Endothelial cell (in vitro differentiated cells): ENCODE data around the gene RSPO3. TPM values are rescaled to one million over a fixed set of nuclear protein-coding genes. Genes with fewer than 3 reads are reported as not detected.

ENCODE experiments used
- DNase-seq: peaks from one replicate; pipeline ENCODE4 v3.0.0; 2021; ENCODE audit warnings: low spot score
- H3K27ac Mint-ChIP-seq: one replicate; pipeline ENCODE4 v1.8.0; 2021; ENCODE audit warnings: mixed read lengths, inconsistent platforms; ENCODE audit not compliant: unreplicated experiment
- H3K27me3 Mint-ChIP-seq: one replicate; pipeline ENCODE4 v1.8.0; 2021; ENCODE audit warnings: mild to moderate bottlenecking, moderate library complexity, mixed read lengths, inconsistent platforms; ENCODE audit not compliant: unreplicated experiment
- H3K36me3 Mint-ChIP-seq: one replicate; pipeline ENCODE4 v1.8.0; 2021; ENCODE audit warnings: mild to moderate bottlenecking, low read depth, mixed read lengths, inconsistent platforms; ENCODE audit not compliant: unreplicated experiment
- H3K4me1 Mint-ChIP-seq: one replicate; pipeline ENCODE4 v1.8.0; 2021; ENCODE audit warnings: mild to moderate bottlenecking, mixed read lengths, inconsistent platforms; ENCODE audit not compliant: unreplicated experiment
- H3K4me3 Mint-ChIP-seq: one replicate; pipeline ENCODE4 v1.8.0; 2021; ENCODE audit warnings: mild to moderate bottlenecking, mixed read lengths, inconsistent platforms; ENCODE audit not compliant: unreplicated experiment
- H3K9me3 Mint-ChIP-seq: one replicate; pipeline ENCODE4 v1.8.0; 2021; ENCODE audit warnings: mixed read lengths, inconsistent platforms; ENCODE audit not compliant: unreplicated experiment
- total RNA-seq: library from RNA; stranded (reverse); fragmentation: NEBNext Ultra II Directional; extraction: Animal tissue kit (Norgen Biotek cat#: 25700); gene quantifications from one replicate; pipeline ENCODE4 v1.2.1, GENCODE V29; 2021; ENCODE audit not compliant: unreplicated experiment
- TF ChIP-seq, protein P1 (sequence below): fragments of 200-600 bp; sonication (generic); IDR thresholded peaks from one replicate; pipeline ENCODE4 v1.5.0; 2021; ENCODE audit warnings: antibody characterized with exemption; ENCODE audit not compliant: unreplicated experiment

Gene RSPO3
- total RNA-seq, 1 donor from 2014 or later = 0.59 TPM

DNA sequence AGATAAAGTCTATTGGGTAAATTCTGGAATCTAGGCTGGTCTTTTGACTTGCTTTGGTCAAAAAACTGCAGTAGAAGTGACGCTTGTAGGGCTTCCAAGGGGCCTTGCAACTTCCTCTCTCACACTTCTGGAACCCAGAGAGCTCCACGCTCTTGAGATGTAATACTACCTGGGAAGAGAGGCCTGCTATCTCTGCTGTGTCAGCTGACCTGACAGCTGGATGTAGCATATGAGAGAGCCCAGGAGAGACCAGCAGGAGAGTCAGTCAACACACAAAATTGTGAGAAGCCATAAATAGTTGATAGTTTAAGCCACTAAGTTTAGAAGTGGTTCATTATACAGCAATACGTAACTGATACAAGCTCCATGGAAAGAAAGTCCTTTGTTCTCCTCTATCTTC lies 7.8 kb upstream of the RSPO3 start:
- no peak overlapping the region for H3K27ac Mint-ChIP-seq

DNA sequence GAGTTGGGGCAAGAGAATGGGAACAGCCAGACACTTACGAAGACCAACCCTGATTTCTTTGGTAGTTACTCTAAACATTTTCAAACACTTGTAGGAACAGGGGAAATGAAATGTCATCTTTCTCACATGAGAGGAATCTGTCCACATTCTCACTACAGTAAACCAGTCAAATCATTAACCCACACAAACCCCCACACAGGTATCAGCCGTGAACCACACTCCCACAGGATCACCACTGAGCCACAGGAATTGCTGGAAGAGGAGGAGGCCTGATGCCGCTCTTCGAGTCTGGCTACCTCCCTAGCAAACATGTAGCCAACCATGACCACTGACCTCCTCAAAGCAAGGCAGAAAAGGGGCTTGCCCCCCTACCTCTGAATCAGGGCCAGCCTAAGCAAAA lies 6.9 kb upstream of the RSPO3 start:
- H3K27me3 Mint-ChIP-seq = no peaks in the 10 kb centered on the region
- TF ChIP-seq, protein P1, sequence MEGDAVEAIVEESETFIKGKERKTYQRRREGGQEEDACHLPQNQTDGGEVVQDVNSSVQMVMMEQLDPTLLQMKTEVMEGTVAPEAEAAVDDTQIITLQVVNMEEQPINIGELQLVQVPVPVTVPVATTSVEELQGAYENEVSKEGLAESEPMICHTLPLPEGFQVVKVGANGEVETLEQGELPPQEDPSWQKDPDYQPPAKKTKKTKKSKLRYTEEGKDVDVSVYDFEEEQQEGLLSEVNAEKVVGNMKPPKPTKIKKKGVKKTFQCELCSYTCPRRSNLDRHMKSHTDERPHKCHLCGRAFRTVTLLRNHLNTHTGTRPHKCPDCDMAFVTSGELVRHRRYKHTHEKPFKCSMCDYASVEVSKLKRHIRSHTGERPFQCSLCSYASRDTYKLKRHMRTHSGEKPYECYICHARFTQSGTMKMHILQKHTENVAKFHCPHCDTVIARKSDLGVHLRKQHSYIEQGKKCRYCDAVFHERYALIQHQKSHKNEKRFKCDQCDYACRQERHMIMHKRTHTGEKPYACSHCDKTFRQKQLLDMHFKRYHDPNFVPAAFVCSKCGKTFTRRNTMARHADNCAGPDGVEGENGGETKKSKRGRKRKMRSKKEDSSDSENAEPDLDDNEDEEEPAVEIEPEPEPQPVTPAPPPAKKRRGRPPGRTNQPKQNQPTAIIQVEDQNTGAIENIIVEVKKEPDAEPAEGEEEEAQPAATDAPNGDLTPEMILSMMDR = no peak

More for the DNA sequence above, 7.8 kb upstream of the RSPO3 start:
- H3K27me3 Mint-ChIP-seq = no peaks in the 10 kb centered on the region
- no peak overlapping the region for H3K4me3 Mint-ChIP-seq
- no peaks in the 10 kb centered on the region for H3K36me3 Mint-ChIP-seq
- TF ChIP-seq, protein P1 = no peak
- no peak for DNase-seq
- H3K9me3 Mint-ChIP-seq = no peaks in the 10 kb centered on the region
- H3K4me1 Mint-ChIP-seq = no peaks in the 10 kb centered on the region

GRCh38 chr6:127114214-127114760 lies 4.2 kb upstream of the RSPO3 start:
- Mint-ChIP-seq H3K4me1 (peaks cover 7% of the 10 kb centered on the region), H3K4me3 (no peak overlapping the region), H3K36me3 (no peaks in the 10 kb centered on the region), H3K9me3 (no peaks in the 10 kb centered on the region), H3K27ac (no peak overlapping the region), H3K27me3 (peaks cover 7% of the 10 kb centered on the region)
- TF ChIP-seq, protein P1 = no peak
- no peak for DNase-seq

More for the DNA sequence above, 6.9 kb upstream of the RSPO3 start:
- Mint-ChIP-seq H3K9me3 (no peaks in the 10 kb centered on the region), H3K4me1 (no peaks in the 10 kb centered on the region), H3K36me3 (no peaks in the 10 kb centered on the region), H3K27ac (no peak overlapping the region), H3K4me3 (no peak overlapping the region)
- DNase-seq = no peak

DNA sequence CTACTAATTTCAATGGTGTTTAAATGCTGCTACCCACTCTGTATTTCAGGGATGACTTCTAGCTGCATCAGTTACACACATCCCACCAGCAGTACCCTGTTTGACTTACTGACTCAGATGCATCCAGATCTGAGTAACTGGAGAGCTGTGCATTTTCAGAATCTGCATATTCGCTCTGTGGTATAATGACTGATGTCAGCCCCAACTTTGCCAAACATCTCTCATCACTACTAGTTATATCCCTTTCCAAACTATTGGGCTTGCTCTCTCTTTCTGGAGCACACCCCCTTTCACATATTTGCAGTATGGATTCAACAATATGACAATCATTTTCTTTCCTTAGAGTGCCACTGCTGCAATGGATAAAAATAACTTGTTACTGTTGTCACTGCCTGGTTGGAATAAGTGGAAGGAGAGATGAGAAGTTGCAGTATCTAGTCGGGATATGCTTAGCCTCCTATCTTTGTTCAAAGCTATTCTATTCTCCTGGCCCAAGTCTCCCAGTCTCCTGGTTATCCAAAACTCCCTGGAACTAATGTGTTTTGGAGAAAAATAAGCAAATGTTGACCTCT lies 3.3 kb upstream of the RSPO3 start:
- Mint-ChIP-seq H3K36me3 (no peaks in the 10 kb centered on the region), H3K9me3 (no peaks in the 10 kb centered on the region), H3K4me3 (no peak overlapping the region), H3K27me3 (peaks cover 7% of the 10 kb centered on the region), H3K27ac (no peak overlapping the region), H3K4me1 (peaks cover 10% of the 10 kb centered on the region)
- TF ChIP-seq, protein P1 = no peak
- DNase-seq = no peak

GRCh38 chr6:127115746-127116145 lies 2.7 kb upstream of the RSPO3 start:
- Mint-ChIP-seq H3K9me3 (no peaks in the 10 kb centered on the region), H3K4me1 (peaks cover 10% of the 10 kb centered on the region), H3K27me3 (peaks cover 7% of the 10 kb centered on the region), H3K27ac (no peak overlapping the region), H3K36me3 (no peaks in the 10 kb centered on the region), H3K4me3 (no peak overlapping the region)
- TF ChIP-seq, protein P1 = no peak
- no peak for DNase-seq
